ENCODE results near the gene DPYSL5.

DPYSL5 gene

DNA sequence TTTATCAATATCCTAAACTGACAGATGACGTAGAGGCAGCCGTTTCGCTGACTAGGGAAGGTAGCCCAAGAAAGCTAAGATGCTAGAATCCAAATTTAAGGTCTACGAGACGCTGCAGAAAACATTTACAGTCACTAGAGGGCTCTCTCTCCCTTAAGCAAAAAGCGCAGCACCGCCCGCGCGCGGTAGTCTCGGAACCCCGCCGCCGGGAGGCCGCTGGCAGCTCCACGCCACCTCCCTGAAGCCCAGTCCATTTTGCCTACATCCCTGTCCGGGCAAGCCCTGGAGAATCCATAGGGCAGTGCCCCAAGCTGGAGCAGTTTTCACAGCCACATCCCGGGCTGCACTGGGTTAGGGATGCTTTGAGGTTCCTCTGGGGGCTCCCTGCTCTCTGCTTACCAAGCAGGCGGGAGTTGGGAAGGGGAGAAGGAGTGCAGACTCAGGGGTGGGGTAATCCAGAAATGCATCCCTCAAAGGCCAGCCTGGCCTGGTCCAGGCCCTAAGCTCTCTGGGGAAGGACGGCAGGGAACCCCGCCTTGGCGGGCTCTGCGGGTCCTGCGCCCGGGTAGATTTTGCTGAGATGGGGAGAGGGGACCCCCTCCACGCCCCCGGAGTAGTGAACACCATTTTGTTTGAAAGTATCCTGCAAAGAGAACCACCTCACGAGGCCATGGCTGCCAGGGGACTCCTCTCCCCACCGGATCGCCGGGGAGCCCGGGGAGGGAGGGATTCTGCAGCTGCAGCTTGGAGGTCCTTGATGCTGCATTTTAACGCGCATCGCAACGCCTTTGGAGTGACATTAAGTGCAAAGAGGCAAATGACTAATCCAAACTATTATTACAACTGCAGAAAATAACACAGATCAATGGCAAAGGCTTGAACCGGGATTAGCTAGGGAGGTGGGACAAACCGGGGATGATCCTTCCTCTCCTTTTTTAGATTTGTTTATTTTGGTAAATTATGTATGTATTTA lies 1.3 kb upstream of the DPYSL5 start:
- peak; percentile 68 for DNase-seq

DNA sequence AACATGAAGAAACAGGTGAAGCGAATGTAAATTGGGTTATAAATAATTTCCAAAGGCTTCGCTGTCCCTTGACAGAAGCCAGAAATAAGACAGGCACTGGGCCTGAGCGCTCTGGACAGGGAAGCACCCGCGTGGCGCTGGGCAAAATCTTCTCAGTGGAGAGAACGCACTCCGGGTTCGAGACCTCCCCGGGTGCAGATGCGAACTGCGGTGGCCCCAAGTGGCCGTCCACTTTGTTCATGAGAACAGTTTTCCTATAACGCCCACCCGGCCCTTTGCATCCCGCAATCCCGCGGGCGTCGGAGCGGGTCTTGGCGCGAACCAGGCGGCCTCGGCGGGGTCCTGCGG lies 651 bp upstream of the DPYSL5 start:
- DNase-seq, result no peak

- DNase-seq, result peak; percentile 17
Measured at GRCh38 chr2:26848336-26849055, 564 bp downstream of the DPYSL5 start.

GRCh38 chr2:26849056-26849999 lies 1.4 kb downstream of the DPYSL5 start:
- peak; percentile 23 for DNase-seq

DNA sequence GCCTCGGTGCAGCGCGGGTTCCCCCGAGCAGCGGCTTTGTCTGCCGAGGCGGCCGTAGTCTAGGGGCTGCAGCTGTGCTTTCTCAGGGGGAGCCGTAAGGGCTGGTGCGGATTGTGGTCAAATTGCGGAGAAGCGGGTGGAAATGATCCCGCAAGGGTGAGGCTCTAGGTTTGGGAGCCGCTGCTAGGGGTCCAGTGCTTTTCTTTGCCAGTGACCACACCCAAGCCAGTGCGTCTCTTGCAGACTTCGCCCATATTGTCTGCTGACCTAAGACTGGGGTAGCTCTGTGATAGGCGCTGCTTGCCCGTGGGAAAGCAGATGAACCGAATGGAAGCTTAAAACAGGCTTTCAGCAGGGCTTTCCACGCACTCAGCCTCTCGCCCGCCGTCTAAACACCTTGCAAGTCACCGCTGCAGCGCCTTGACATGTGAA lies 2.1 kb downstream of the DPYSL5 start:
- DNase-seq, result no peak

DNA sequence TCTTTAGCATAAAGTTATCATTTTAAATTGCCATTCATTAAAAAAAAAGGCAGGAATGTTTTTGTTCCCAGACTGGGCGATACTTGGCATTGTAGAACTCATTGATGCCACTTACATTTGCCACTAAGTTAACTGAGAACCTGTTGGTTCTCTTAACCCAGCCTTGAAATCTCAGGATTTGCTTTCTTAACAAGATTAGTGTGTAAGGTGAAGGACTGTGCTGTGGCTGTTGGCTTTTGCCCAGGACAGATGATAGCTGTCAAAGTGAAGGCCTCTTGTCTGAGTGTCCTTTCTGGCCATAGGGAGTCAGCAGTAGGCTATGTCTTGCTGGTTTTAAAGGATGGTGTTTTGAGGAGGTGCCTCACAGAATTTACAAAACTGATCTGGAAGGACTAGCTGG lies 2.6 kb downstream of the DPYSL5 start:
- no peak for DNase-seq

GRCh38 chr2:26852405-26853306 lies 4.7 kb downstream of the DPYSL5 start:
- no peak for DNase-seq

GRCh38 chr2:26853751-26854150 lies 5.8 kb downstream of the DPYSL5 start:
- no peak for DNase-seq

- DNase-seq, result no peak
Measured at GRCh38 chr2:26854283-26854827, 6.4 kb downstream of the DPYSL5 start.

DNA sequence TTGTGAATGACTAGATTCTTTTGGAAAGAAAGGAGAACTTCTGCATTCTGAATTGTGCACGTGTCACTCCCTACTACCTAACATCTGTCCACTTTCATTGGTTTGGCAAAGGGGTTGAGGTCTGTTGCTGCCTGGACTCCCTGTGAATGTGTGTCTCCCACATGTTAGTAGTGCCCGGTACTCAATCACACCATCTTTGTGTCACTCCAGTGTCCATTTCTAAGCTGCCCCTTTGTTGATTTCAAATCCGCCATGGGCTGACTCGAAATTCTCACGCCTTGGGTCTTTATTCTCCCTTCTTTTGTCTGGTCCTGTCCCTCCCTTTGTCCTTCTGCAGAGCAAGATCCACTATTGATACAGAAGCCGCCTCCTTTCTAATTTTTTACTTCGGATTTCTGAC lies 7.5 kb downstream of the DPYSL5 start:
- no peak for DNase-seq

DNA sequence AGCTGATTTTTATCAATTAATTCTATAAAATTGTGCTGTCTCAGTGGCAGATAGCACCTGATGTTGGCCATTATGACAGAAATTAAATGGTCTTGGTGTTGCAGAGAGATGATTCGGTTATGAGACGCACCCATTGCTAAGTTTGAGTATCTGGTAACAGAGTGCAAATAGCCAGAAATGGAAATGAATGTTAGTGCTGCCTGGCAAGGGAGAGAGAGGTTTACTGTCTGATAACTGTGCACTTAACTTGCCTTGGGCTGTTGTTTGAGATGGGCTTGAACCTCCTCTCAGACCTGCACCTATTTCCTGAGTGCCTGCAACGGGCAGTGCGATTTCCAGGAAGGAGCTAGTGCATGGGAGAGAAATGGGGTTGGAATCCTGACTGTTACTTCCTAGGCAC lies 11.7 kb downstream of the DPYSL5 start:
- DNase-seq, result no peak

GRCh38 chr2:26860211-26860850 lies 12.4 kb downstream of the DPYSL5 start:
- DNase-seq, result no peak

GRCh38 chr2:26861610-26862224 lies 13.8 kb downstream of the DPYSL5 start:
- no peak for DNase-seq

- DNase-seq, result no peak
Measured at GRCh38 chr2:26864226-26864625, 16.3 kb downstream of the DPYSL5 start.

GRCh38 chr2:26864646-26865045 lies 16.7 kb downstream of the DPYSL5 start:
- no peak for DNase-seq

GRCh38 chr2:26870585-26871095 lies 22.7 kb downstream of the DPYSL5 start:
- no peak for DNase-seq

- DNase-seq, result no peak
Measured at GRCh38 chr2:26873286-26873983, 25.5 kb downstream of the DPYSL5 start.

DNA sequence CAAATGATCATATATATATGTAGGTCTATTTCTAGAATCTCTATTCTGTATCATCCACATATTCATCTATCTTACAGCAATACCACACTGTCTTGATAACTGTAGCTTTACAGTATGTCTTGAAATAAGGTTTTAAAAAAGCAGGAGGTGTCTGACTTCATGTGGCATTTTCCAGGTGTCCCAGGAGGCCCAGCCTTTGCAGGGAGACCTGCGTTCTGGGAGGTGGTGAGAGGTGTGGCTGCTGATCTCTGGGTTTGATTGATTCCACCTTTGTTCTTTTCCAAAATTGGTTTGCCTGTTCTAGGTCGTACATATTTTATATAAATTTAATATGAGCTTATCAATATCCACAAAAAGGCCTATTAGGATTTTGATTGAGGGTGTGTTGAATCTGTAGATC lies 26.6 kb downstream of the DPYSL5 start:
- DNase-seq, result no peak

GRCh38 chr2:26875065-26875634 lies 27.2 kb downstream of the DPYSL5 start:
- DNase-seq, result no peak
